H1 (cell line): ENCODE data around the gene ARHGAP42. TPM values are rescaled to one million over a fixed set of nuclear protein-coding genes. Genes with fewer than 3 reads are reported as not detected.

ENCODE experiments used
- BACH1 ChIP-seq: IDR thresholded peaks from 2 replicates; pipeline ENCODE4 v1.6.1; 2012; ENCODE audit warnings: low read length, improper control_type of control experiment
- EZH2 ChIP-seq: fragments of 200-600 bp; sonication (generic); IDR thresholded peaks from 2 replicates; pipeline ENCODE4 v1.7.1; 2012; ENCODE audit warnings: low read depth, mild to moderate bottlenecking, moderate library complexity, low read length, inconsistent platforms; ENCODE audit not compliant: severe bottlenecking
- JUND ChIP-seq: IDR thresholded peaks from 2 replicates; pipeline ENCODE4 v1.6.1; 2011; ENCODE audit warnings: mild to moderate bottlenecking, improper control_type of control experiment, low read length
- SRF ChIP-seq: IDR thresholded peaks from 2 replicates; pipeline ENCODE4 v1.6.1; 2011; ENCODE audit warnings: mild to moderate bottlenecking, low read depth, low read length, moderate library complexity
- polyA plus RNA-seq, 7 experiments: library from polyadenylated mRNA; depleted of rRNA in 3 of 7; stranded (reverse) in 5 of 7; unstranded in 2 of 7; fragments of >200 nt in 5 of 7; fragments of 200-250 nt in 2 of 7; gene quantifications; 1 replicate in 5 of 7; 2 replicates in 1 of 7; 4 replicates in 1 of 7; pipeline versions ENCODE4 v1.2.1 to v1.2.3, GENCODE V29; 2011 to 2013; ENCODE audit warnings: missing spikeins in 2 of 7, mixed read lengths in 2 of 7
- total RNA-seq: library from RNA; stranded (reverse); fragmentation: NEBNext Ultra II Directional; extraction: Animal tissue kit (Norgen Biotek cat#: 25700); gene quantifications from 2 replicates; pipeline ENCODE4 v1.2.1, GENCODE V29; 2021

ARHGAP42 gene
- total and polyA plus RNA-seq, 2 of the 8 experiments (the other 6 are each of a cell fraction or from before 2014, with no cell fraction given) = 22.2 to 33.5 TPM

- TF ChIP-seq BACH1 (no peak), EZH2 (no peak), JUND (no peak), SRF (no peak)
Measured at GRCh38 chr11:100793525-100793924, 106.4 kb downstream of the ARHGAP42 start (continued).
